HepG2 (cell line): ENCODE data around the gene CDCP1. TPM values are rescaled to one million over a fixed set of nuclear protein-coding genes. Genes with fewer than 3 reads are reported as not detected.

Experiments used
- ATAC-seq: fragments of 200-7000 bp; cut with Tn5 transposase; 3 replicates; pipeline ENCODE4 v1.9.1; 2020; ENCODE audit warnings: mild to moderate bottlenecking, moderate library complexity
- BruUV-seq: library from RNA; stranded (reverse); fragments of 400-500 nt; replicated peaks from 2 replicates; lab custom pipeline; 2021; lab: Mats Ljungman, UMichigan
- CTCF ChIA-PET: fragments of 300-600 bp; formaldehyde crosslinking; extraction: SDS; loops from one replicate; lab custom pipeline; 2021; ENCODE audit warnings: low total read pairs, inconsistent platforms, low intra/inter-chr PET ratio; lab: Yijun Ruan, JAX
- POLR2A ChIA-PET: fragments of 350-600 bp; sonication (Branson Sonifier 250); formaldehyde crosslinking; loops from one replicate; lab custom pipeline; 2020; ENCODE audit warnings: antibody characterized with exemption, inconsistent platforms; lab: Yijun Ruan, JAX
- DNase-seq: peaks from one replicate; pipeline ENCODE4 v3.0.0-alpha.2; 2015; ENCODE audit warnings: low spot score
- FAIRE-seq: peaks from 3 replicates; lab custom pipeline; 2011; peaks lifted over from hg19 to GRCh38; lab: Jason Lieb, UNC
- H2AFZ ChIP-seq: one replicate; pipeline ENCODE4 v1.6.1; 2011; ENCODE audit warnings: low read length, inconsistent platforms
- H3K27ac ChIP-seq: fragments of 300-600 bp; 3 replicates; pipeline ENCODE4 v1.8.0; 2011; ENCODE audit warnings: mixed run types, mild to moderate bottlenecking, mixed read lengths, low read length, inconsistent platforms; ENCODE audit not compliant: insufficient read depth; ENCODE audit errors: extremely low read length
- H3K27me3 ChIP-seq, 2 experiments: fragments of 200-600 bp in 1 of 2; 2 replicates in 1 of 2; 3 replicates in 1 of 2; pipeline versions ENCODE4 v1.6.0 to v1.8.0; 2011; ENCODE audit warnings: low read length in 2 of 2, mild to moderate bottlenecking in 2 of 2, moderate library complexity in 2 of 2, inconsistent platforms in 1 of 2; ENCODE audit not compliant: insufficient read depth in 2 of 2, control insufficient read depth in 1 of 2
- H3K36me3 ChIP-seq, 2 experiments: fragments of 200-600 bp in 1 of 2; replicated peaks in 1 of 2; 2 replicates in 1 of 2; 3 replicates in 1 of 2; pipeline versions ENCODE4 v1.5.1 to v1.8.0; 2011; ENCODE audit warnings: low read length in 2 of 2, inconsistent platforms in 1 of 2; ENCODE audit not compliant: insufficient read depth in 2 of 2, control insufficient read depth in 1 of 2
- H3K4me1 ChIP-seq: 2 replicates; pipeline ENCODE4 v1.5.1; 2012; ENCODE audit warnings: low read length, inconsistent platforms; ENCODE audit not compliant: insufficient read depth
- H3K4me2 ChIP-seq: 2 replicates; pipeline ENCODE4 v1.6.0; 2011; ENCODE audit warnings: low read depth, low read length, inconsistent platforms
- H3K4me3 ChIP-seq, 3 experiments: fragments of 200-600 bp in 1 of 3; sonication (generic), shearing (Covaris generic) in 1 of 3; replicated peaks in 1 of 3; 2 replicates each; pipeline ENCODE4 v1.5.1; 2011 to 2016; ENCODE audit warnings: low read length in 3 of 3, inconsistent platforms in 2 of 3, low read depth in 2 of 3, mild to moderate bottlenecking in 2 of 3, control low read depth in 1 of 3, mixed read lengths in 1 of 3; ENCODE audit not compliant: insufficient read depth in 1 of 3
- H3K79me2 ChIP-seq: one replicate; pipeline ENCODE4 v1.6.1; 2011; ENCODE audit warnings: low read length, inconsistent platforms; ENCODE audit not compliant: insufficient read depth
- H3K9ac ChIP-seq: 2 replicates; pipeline ENCODE4 v1.6.0; 2011; ENCODE audit warnings: mild to moderate bottlenecking, low read depth, low read length, inconsistent platforms; ENCODE audit not compliant: insufficient read depth
- H3K9me3 ChIP-seq: 2 replicates; pipeline ENCODE4 v1.5.1; 2012; ENCODE audit warnings: mild to moderate bottlenecking, low read length
- H4K20me1 ChIP-seq: 2 replicates; pipeline ENCODE4 v1.6.0; 2011; ENCODE audit warnings: inconsistent platforms, mild to moderate bottlenecking, low read length, moderate library complexity; ENCODE audit not compliant: insufficient read depth
- FOSL1 ChIP-seq: sonication (generic); formaldehyde crosslinking; IDR thresholded peaks from 2 replicates; pipeline ENCODE4 v1.9.0; 2021; ENCODE audit warnings: missing genetic modification reagents, borderline replicate concordance
- IKZF4 ChIP-seq: sonication (generic); formaldehyde crosslinking; IDR thresholded peaks from 2 replicates; pipeline ENCODE4 v1.5.1; 2020; ENCODE audit warnings: borderline replicate concordance, mild to moderate bottlenecking, low read depth, missing genetic modification reagents; ENCODE audit errors: not compliant biosample characterization
- NFE2 ChIP-seq: sonication (generic); formaldehyde crosslinking; IDR thresholded peaks from 2 replicates; pipeline ENCODE4 v1.4.0; 2020; ENCODE audit warnings: missing genetic modification reagents
- PAF1 ChIP-seq: IDR thresholded peaks from 2 replicates; pipeline ENCODE4 v1.6.1; 2016; ENCODE audit warnings: missing genetic modification reagents, missing compliant biosample characterization
- TAF1 ChIP-seq: sonication (generic); formaldehyde crosslinking; IDR thresholded peaks from 2 replicates; pipeline ENCODE4 v1.4.0; 2020; ENCODE audit warnings: missing genetic modification reagents
- ZNF143 ChIP-seq: sonication (generic); formaldehyde crosslinking; IDR thresholded peaks from 2 replicates; pipeline ENCODE4 v1.4.0; 2020; ENCODE audit warnings: missing genetic modification reagents
- ZNF430 ChIP-seq: sonication (generic); formaldehyde crosslinking; IDR thresholded peaks from 2 replicates; pipeline ENCODE4 v1.9.0; 2021; ENCODE audit warnings: mild to moderate bottlenecking, missing genetic modification reagents
- ZNF629 ChIP-seq: sonication (generic); formaldehyde crosslinking; conservative IDR thresholded peaks from 2 replicates; pipeline ENCODE4 v1.5.0; 2020; ENCODE audit warnings: missing genetic modification reagents
- ZNF660 ChIP-seq: sonication (generic); formaldehyde crosslinking; IDR thresholded peaks from 2 replicates; pipeline ENCODE4 v1.5.1; 2020; ENCODE audit warnings: mild to moderate bottlenecking, low read depth, missing genetic modification reagents, borderline replicate concordance
- ZNF766 ChIP-seq: sonication (generic); formaldehyde crosslinking; IDR thresholded peaks from 2 replicates; pipeline ENCODE4 v1.5.0; 2020; ENCODE audit warnings: missing genetic modification reagents, borderline replicate concordance
- ZZZ3 ChIP-seq: sonication (generic); formaldehyde crosslinking; IDR thresholded peaks from 2 replicates; pipeline ENCODE4 v1.4.0; 2020; ENCODE audit warnings: missing genetic modification reagents, mild to moderate bottlenecking, borderline replicate concordance
- WGBS: methylation state at CpG from one replicate; pipeline ENCODE4 v1.1.6; 2017; ENCODE audit warnings: low lambda C conversion rate; 5-methylcytosine and 5-hydroxymethylcytosine counted together
- in situ Hi-C: cut with HindIII; loops from 2 replicates; pipeline ENCODE4 v1.10.0; 2017; ENCODE audit warnings: low pct_unique_long_range_greater_than_20kb; ENCODE audit not compliant: extremely low pct_ligation_motif_present
- intact Hi-C: fragments of 100-400 bp; cut with micrococcal nuclease; formaldehyde crosslinking; loops from one replicate; pipeline ENCODE4 v1.10.0; 2022; ENCODE audit not compliant: unreplicated experiment
- polyA plus RNA-seq, 8 experiments: library from polyadenylated mRNA; depleted of rRNA in 3 of 8; stranded (reverse) in 7 of 8; unstranded in 1 of 8; fragments of >200 nt; fragmentation: Illumina TruSeq in 4 of 8; extraction: Trizol in 4 of 8; gene quantifications; 2 replicates each; pipeline versions ENCODE4 v1.2.1 to v1.2.3, GENCODE V29; 2011 to 2016; ENCODE audit warnings: low read depth in 4 of 8, missing spikeins in 1 of 8, mixed read lengths in 1 of 8; ENCODE audit not compliant: insufficient read depth in 1 of 8
- total RNA-seq, 5 experiments: library from RNA; depleted of rRNA; stranded (reverse); fragments of >200 nt; fragmentation: Illumina TruSeq; extraction: Trizol; gene quantifications; 2 replicates each; pipeline ENCODE4 v1.2.3, GENCODE V29; 2016; ENCODE audit warnings: low read depth in 1 of 5
- TF ChIP-seq, protein P1 (sequence below): sonication (generic); formaldehyde crosslinking; IDR thresholded peaks from 2 replicates; pipeline ENCODE4 v1.5.0; 2020; ENCODE audit warnings: mild to moderate bottlenecking, missing genetic modification reagents
- TF ChIP-seq, protein P2 (sequence below): sonication (generic); formaldehyde crosslinking; IDR thresholded peaks from 2 replicates; pipeline ENCODE4 v1.5.0; 2020; ENCODE audit warnings: missing genetic modification reagents
- TF ChIP-seq, protein P3 (sequence below): sonication (generic); formaldehyde crosslinking; IDR thresholded peaks from 2 replicates; pipeline ENCODE4 v1.4.0; 2020; ENCODE audit warnings: mild to moderate bottlenecking, low read depth, missing genetic modification reagents
- TF ChIP-seq, protein P4 (sequence below): sonication (generic); formaldehyde crosslinking; IDR thresholded peaks from 2 replicates; pipeline ENCODE4 v1.5.1; 2020; ENCODE audit warnings: mild to moderate bottlenecking, missing genetic modification reagents, borderline replicate concordance

Gene CDCP1
- total and polyA plus RNA-seq, 2 of the 13 experiments (the other 11 are each of a cell fraction or from before 2014, with no cell fraction given) = 0.11 to 0.18 TPM

DNA sequence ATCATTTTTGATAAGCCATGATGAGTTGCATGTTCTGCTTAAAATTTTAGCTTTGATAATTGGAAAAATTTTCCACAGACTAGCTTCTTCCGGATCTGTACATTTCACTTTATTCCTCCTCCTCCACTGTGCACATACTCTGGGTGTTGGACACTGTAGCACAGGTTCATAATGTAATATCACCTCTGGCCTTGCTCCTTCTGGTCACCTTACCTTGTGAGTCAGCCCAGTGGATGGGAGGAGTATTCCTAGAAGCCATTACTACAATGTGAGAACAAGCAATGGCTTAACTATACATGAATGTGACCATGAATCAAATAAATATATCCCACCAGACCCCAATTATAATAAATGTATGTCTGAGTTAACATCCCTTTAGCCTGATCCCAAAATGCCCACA is 6.1 kb upstream of the CDCP1 start:
- Histone ChIP-seq H3K9me3 (peaks cover 8% of the 10 kb centered on the region; the same call in 1 of the 2 replicates), H3K36me3 (no peaks in the 10 kb centered on the region), H3K9ac (no peak overlapping the region)
- intact Hi-C loops = no loop called here
- TF ChIP-seq, protein P1, sequence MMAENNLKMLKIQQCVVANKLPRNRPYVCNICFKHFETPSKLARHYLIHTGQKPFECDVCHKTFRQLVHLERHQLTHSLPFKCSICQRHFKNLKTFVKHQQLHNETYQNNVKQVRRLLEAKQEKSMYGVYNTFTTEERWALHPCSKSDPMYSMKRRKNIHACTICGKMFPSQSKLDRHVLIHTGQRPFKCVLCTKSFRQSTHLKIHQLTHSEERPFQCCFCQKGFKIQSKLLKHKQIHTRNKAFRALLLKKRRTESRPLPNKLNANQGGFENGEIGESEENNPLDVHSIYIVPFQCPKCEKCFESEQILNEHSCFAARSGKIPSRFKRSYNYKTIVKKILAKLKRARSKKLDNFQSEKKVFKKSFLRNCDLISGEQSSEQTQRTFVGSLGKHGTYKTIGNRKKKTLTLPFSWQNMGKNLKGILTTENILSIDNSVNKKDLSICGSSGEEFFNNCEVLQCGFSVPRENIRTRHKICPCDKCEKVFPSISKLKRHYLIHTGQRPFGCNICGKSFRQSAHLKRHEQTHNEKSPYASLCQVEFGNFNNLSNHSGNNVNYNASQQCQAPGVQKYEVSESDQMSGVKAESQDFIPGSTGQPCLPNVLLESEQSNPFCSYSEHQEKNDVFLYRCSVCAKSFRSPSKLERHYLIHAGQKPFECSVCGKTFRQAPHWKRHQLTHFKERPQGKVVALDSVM (CRISPR knock-in tag) = no peak
- TF ChIP-seq NFE2 (CRISPR knock-in tag) (no peak), ZNF660 (CRISPR knock-in tag) (no peak), TAF1 (no peak), PAF1 (no peak), FOSL1 (CRISPR knock-in tag) (no peak), IKZF4 (CRISPR knock-in tag) (no peak), ZNF430 (CRISPR knock-in tag) (no peak), ZNF766 (CRISPR knock-in tag) (no peak), ZZZ3 (no peak), ZNF629 (CRISPR knock-in tag) (no peak), ZNF143 (CRISPR knock-in tag) (no peak)
- TF ChIP-seq, protein P2, sequence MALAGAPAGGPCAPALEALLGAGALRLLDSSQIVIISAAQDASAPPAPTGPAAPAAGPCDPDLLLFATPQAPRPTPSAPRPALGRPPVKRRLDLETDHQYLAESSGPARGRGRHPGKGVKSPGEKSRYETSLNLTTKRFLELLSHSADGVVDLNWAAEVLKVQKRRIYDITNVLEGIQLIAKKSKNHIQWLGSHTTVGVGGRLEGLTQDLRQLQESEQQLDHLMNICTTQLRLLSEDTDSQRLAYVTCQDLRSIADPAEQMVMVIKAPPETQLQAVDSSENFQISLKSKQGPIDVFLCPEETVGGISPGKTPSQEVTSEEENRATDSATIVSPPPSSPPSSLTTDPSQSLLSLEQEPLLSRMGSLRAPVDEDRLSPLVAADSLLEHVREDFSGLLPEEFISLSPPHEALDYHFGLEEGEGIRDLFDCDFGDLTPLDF (CRISPR knock-in tag) = no peak
- TF ChIP-seq, protein P3, sequence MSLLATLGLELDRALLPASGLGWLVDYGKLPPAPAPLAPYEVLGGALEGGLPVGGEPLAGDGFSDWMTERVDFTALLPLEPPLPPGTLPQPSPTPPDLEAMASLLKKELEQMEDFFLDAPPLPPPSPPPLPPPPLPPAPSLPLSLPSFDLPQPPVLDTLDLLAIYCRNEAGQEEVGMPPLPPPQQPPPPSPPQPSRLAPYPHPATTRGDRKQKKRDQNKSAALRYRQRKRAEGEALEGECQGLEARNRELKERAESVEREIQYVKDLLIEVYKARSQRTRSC (CRISPR knock-in tag) = no peak
- TF ChIP-seq, protein P4, sequence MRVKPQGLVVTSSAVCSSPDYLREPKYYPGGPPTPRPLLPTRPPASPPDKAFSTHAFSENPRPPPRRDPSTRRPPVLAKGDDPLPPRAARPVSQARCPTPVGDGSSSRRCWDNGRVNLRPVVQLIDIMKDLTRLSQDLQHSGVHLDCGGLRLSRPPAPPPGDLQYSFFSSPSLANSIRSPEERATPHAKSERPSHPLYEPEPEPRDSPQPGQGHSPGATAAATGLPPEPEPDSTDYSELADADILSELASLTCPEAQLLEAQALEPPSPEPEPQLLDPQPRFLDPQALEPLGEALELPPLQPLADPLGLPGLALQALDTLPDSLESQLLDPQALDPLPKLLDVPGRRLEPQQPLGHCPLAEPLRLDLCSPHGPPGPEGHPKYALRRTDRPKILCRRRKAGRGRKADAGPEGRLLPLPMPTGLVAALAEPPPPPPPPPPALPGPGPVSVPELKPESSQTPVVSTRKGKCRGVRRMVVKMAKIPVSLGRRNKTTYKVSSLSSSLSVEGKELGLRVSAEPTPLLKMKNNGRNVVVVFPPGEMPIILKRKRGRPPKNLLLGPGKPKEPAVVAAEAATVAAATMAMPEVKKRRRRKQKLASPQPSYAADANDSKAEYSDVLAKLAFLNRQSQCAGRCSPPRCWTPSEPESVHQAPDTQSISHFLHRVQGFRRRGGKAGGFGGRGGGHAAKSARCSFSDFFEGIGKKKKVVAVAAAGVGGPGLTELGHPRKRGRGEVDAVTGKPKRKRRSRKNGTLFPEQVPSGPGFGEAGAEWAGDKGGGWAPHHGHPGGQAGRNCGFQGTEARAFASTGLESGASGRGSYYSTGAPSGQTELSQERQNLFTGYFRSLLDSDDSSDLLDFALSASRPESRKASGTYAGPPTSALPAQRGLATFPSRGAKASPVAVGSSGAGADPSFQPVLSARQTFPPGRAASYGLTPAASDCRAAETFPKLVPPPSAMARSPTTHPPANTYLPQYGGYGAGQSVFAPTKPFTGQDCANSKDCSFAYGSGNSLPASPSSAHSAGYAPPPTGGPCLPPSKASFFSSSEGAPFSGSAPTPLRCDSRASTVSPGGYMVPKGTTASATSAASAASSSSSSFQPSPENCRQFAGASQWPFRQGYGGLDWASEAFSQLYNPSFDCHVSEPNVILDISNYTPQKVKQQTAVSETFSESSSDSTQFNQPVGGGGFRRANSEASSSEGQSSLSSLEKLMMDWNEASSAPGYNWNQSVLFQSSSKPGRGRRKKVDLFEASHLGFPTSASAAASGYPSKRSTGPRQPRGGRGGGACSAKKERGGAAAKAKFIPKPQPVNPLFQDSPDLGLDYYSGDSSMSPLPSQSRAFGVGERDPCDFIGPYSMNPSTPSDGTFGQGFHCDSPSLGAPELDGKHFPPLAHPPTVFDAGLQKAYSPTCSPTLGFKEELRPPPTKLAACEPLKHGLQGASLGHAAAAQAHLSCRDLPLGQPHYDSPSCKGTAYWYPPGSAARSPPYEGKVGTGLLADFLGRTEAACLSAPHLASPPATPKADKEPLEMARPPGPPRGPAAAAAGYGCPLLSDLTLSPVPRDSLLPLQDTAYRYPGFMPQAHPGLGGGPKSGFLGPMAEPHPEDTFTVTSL (CRISPR knock-in tag) = no peak
- TF ChIP-seq, all 625 proteins: peak for 0
- Histone ChIP-seq H4K20me1 (no peaks in the 10 kb centered on the region), H3K27ac (no peak overlapping the region), H3K27me3 (peaks cover 0 to 3% of the 10 kb centered on the region in 2 experiments; a peak in 3 of 5 replicates), H3K4me1 (peaks cover 22% of the 10 kb centered on the region), H3K79me2 (no peaks in the 10 kb centered on the region), H3K4me2 (no peak overlapping the region), H2AFZ (no peak overlapping the region), H3K4me3 (no peak overlapping the region)
- no TSS peak for BruUV-seq
- POLR2A ChIA-PET = no interaction called here
- ATAC-seq (no peak), DNase-seq (no peak), FAIRE-seq (no peak)
- 97% methylated on average over 1 of the region's 1 CpG for WGBS
- CTCF ChIA-PET = no interaction called here
- in situ Hi-C loops = no loop called here
